Lower lobe of right lung (tissue), 2 donors: ENCODE measurements around the gene NRXN3. TPM values are rescaled to one million over a fixed set of nuclear protein-coding genes. Genes with fewer than 3 reads are reported as not detected.

Source experiments
- ATAC-seq, 2 donors: fragments of 200-7000 bp; cut with Tn5 transposase; one replicate each; pipeline ENCODE4 v1.9.1; 2020 to 2022; ENCODE audit warnings: mild to moderate bottlenecking in 2 of 2, moderate library complexity in 2 of 2
- DNase-seq: peaks from one replicate; pipeline ENCODE4 v3.0.0-alpha.2; 2020
- H3K27ac ChIP-seq: fragments of 200-600 bp; one replicate; pipeline ENCODE4 v1.8.0; 2022
- H3K27me3 ChIP-seq: fragments of 200-600 bp; one replicate; pipeline ENCODE4 v1.8.0; 2022; ENCODE audit warnings: low read depth
- H3K36me3 ChIP-seq: fragments of 200-600 bp; one replicate; pipeline ENCODE4 v1.8.0; 2022; ENCODE audit warnings: mild to moderate bottlenecking
- H3K4me1 ChIP-seq: fragments of 200-600 bp; one replicate; pipeline ENCODE4 v1.8.0; 2022
- H3K4me3 ChIP-seq: fragments of 200-600 bp; one replicate; pipeline ENCODE4 v1.8.0; 2022; ENCODE audit warnings: mild to moderate bottlenecking
- H3K9me3 ChIP-seq: fragments of 200-600 bp; one replicate; pipeline ENCODE4 v1.8.0; 2022
- CTCF ChIP-seq: fragments of 200-600 bp; IDR thresholded peaks from one replicate; pipeline ENCODE4 v1.8.0; 2022; ENCODE audit warnings: antibody characterized with exemption, mild to moderate bottlenecking
- intact Hi-C: fragments of 100-400 bp; cut with DNase I; formaldehyde crosslinking; loops from one replicate; pipeline ENCODE4 v1.11.0; 2022
- total RNA-seq: library from RNA; stranded (reverse); fragmentation: NEBNext Ultra II Directional; extraction: Animal tissue kit (Norgen Biotek cat#: 25700); gene quantifications from one replicate; pipeline ENCODE4 v1.2.1, GENCODE V29; 2021
- donor health status: DM: no; HTN: yes; CAD: no; lungs with severe emphysema.

The NRXN3 gene
- total RNA-seq, 1 donor from 2014 or later: 9.0 TPM

GRCh38 chr14:78838959-78839358 lies 668.8 kb downstream of the NRXN3 start:
- peaks cover 6% of the 10 kb centered on the region for H3K27me3 ChIP-seq
- no peak for TF ChIP-seq CTCF
- H3K4me1 ChIP-seq: no peaks in the 10 kb centered on the region
- H3K4me3 ChIP-seq: no peak overlapping the region
- H3K27ac ChIP-seq: no peak overlapping the region
- DNase-seq (no peak), ATAC-seq (no peak)
- intact Hi-C loops: no loop called here
- no peaks in the 10 kb centered on the region for H3K9me3 ChIP-seq
- no peaks in the 10 kb centered on the region for H3K36me3 ChIP-seq

- intact Hi-C loops: no loop called here
- no peak for ATAC-seq
- H3K36me3 ChIP-seq: no peaks in the 10 kb centered on the region
These were observed 670.7 kb downstream of the NRXN3 start for GRCh38 chr14:78840898-78841297.

DNA sequence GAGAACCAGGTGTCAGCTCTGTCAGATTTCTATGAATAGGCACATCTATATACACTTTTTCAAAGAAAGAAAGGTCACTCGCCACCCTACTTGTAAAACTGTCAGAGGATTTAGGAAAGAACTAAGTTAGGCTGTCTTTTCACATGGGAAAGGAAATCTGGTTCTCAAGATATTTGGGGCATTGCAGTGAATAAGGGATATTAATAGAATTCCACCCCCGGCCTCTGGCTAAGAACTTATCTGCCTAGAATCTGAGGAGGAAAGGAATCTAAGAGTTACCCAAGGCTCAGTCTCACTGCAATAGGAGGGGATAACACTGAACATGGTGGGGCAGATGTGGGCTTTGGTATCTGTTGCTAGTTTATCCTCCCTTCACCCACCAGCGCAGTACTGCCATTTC lies 677.6 kb downstream of the NRXN3 start:
- intact Hi-C loops: no loop called here
- no peak for TF ChIP-seq CTCF
- H3K4me1 ChIP-seq: no peaks in the 10 kb centered on the region
- H3K36me3 ChIP-seq: no peaks in the 10 kb centered on the region
- no peak overlapping the region for H3K27ac ChIP-seq
- H3K4me3 ChIP-seq: no peak overlapping the region
- ATAC-seq (no peak), DNase-seq (no peak)
- no peaks in the 10 kb centered on the region for H3K27me3 ChIP-seq
- no peaks in the 10 kb centered on the region for H3K9me3 ChIP-seq

More at GRCh38 chr14:78840898-78841297, 670.7 kb downstream of the NRXN3 start:
- no peaks in the 10 kb centered on the region for H3K4me1 ChIP-seq
- H3K9me3 ChIP-seq: no peaks in the 10 kb centered on the region
- H3K27ac ChIP-seq: no peak overlapping the region
- TF ChIP-seq CTCF: no peak
- no peaks in the 10 kb centered on the region for H3K27me3 ChIP-seq
- no peak overlapping the region for H3K4me3 ChIP-seq
- DNase-seq: no peak

DNA sequence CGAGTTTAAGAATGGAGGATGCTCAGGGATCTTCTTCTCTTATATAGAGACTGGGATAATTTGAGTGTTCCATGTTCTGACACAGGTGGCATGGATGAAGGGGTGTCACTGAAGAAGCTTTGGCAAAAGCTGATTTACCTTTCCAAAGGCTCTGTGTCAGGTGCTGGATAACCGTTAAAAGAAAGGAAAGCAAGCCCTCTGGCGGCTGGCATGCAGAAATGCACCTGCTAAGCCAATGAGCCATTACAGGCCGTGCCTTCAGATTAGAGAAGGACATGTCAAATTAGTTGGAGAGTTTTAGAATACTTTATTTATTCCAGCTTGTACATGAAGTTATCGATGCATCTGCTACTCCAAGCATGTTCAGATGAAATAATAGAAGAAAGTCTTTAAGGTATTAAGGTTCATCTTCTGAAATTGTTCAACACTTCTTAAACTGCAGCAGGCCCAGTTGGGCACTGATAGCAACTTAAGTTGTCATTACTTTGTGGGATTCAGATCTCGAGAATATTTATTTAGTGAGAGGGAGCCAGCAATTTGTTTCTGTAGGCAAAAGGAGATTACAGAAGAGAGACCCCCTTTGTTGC lies 678.2 kb downstream of the NRXN3 start:
- Histone ChIP-seq H3K4me3 (no peak overlapping the region), H3K4me1 (no peaks in the 10 kb centered on the region), H3K36me3 (no peaks in the 10 kb centered on the region), H3K27ac (no peak overlapping the region), H3K27me3 (no peaks in the 10 kb centered on the region), H3K9me3 (no peaks in the 10 kb centered on the region)
- DNase-seq (no peak), ATAC-seq (peak; percentile 74 to 83)
- intact Hi-C loops: no loop called here
- peak; percentile 88 for TF ChIP-seq CTCF

- Histone ChIP-seq H3K4me3 (no peak overlapping the region), H3K9me3 (no peaks in the 10 kb centered on the region), H3K36me3 (no peaks in the 10 kb centered on the region), H3K27me3 (no peaks in the 10 kb centered on the region), H3K27ac (no peak overlapping the region), H3K4me1 (no peaks in the 10 kb centered on the region)
- intact Hi-C loops: no loop called here
- DNase-seq (no peak), ATAC-seq (no peak)
- TF ChIP-seq CTCF: no peak
These were observed 679.8 kb downstream of the NRXN3 start for GRCh38 chr14:78849952-78850351.
